GM03348 (cell line): ENCODE data around the gene EML6.

Source experiments
- DNase-seq: peaks from one replicate; pipeline ENCODE4 v3.0.0; 2012; ENCODE audit warnings: low spot score

The EML6 gene

DNA sequence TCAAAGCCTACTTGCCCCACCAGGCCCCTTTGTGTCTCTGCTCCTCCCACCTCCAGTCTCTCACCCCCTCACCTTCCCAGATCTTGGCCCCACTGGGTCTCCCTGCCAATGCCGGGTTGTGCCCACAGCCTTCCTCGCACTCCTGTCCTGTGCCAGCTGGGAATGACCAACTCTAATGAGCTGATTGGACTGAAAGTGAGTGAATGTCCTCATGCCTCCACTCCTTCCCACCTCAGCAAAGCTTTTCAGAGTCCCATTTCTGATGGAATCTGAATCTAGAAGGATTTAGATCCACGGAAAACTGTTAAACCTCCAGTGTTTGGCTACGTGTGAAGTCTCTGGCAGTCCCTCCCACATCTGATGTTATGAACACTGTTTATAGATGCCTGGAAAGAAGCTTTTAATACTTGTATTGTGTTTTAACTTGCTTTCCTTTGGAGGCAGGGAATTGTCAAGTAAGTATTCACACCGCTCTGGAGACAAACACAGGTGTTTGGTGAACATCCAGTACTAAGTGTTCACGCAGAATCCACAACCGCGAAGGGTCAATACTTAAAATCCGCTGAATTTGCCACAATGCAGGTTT lies 222.9 kb downstream of the EML6 start:
- DNase-seq = no peak

DNA sequence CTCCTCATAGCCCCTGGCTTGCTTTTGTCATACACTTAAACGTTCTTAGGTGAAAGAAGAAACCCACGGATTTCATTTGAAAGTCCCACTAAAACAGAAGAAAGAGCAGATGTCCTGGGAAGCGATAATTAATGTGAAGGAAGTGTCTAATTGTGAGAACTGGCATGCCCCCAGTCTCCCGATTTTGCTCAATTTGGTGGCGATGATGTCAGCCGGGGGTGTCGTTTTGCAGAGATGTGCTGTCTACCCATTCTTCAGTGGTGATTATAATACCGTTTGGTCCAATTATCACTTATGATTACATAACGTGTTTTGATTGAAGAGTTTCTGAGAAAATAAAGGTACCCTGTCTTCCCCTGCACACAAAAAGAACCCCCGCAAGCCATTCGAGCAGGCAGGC lies 223.7 kb downstream of the EML6 start:
- no peak for DNase-seq

DNA sequence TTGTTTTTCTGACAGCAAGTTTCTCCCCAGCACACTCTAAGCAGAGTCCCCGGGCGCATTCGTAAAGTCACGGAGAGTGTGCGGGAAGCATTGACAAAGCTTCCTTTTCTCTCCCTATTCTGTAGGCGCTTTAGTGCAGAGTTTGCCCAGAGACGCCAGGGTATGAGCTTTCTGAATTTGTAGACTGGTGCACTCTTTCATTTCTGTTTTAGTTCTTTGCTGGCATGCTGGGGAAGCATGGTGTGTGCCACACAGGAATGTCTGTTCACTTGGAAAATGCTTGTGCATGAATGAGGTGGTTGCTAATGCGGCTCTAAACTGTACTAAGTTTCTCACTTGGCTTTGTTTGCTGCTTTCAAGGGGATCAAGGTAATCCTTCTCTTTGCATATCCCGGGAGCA lies 224.2 kb downstream of the EML6 start:
- no peak for DNase-seq

DNA sequence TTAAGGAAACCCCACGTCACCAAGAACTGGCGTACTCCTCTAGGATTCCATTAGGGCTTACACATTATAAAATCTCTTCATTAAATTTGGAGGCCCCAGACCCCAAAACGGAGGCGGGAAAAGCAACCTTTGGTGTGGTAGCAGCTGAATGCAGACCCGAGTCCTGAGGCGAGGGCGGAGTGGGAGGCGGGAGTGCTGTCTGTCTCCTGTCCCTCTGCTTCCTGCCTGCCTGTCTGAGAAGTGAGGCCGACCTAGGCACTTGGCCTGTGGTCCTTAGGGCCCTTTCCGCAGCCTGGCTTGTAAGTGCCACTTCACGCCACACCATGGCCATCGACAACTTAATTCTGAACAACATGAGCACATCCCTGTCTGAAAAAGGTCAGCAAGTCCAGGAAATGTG lies 224.7 kb downstream of the EML6 start:
- no peak for DNase-seq

DNA sequence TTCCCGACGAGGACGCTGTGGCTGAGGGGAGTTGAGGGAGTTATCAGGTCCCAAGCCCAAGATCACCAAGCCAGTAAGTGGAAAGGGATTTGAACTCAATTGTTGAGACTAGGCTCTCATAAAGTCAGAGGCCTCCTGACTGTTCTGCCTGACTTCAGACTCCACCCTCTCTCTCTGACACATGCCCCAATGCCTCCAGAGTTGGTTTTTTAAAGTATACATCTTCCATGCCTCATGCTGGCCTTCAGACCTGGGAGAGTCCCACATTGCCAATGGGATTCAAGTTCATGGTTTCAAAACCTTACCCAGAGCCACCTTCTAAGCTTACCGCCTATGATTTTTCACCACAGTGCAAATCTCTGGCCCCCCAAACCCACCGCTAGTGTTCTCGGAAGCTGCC lies 226.0 kb downstream of the EML6 start:
- peak; percentile 14 for DNase-seq

DNA sequence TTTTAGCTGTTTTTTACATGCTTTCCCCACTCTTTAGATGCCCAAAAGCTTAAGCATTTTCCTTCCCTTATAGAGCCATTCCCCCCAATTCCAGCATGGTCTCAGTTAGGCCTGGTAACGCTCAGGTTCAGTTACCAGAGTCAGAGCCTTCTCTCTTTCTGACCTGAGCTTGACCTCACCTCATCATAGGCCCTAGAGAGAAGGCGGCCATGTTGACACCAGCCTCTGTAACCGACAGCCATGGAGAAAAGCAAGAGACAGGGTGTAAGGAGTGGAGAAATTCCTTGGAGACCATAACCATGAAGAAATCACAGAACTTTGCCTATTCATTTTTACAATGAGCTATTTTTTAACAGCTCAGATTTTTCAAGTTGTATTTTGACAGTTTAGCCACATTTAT lies 227.3 kb downstream of the EML6 start:
- DNase-seq = no peak

DNA sequence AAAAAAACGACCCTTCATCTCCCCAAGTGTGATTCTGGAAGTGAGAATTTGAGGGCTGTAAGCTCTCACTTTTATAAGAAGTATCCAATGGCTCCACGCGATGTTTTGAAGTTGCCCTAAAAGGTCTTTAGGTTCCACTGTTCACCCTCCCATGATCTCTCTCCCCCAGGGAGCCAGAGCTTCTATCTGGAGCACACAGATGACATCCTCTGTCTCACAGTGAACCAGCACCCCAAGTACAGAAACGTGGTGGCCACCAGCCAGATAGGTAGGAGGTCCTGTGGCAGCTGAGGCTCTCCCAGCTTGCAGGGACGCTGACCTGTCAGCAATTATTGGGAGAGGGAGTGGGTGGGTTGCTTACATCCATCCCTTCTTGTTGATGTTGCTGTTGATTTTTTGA lies 229.0 kb downstream of the EML6 start:
- DNase-seq = no peak

DNA sequence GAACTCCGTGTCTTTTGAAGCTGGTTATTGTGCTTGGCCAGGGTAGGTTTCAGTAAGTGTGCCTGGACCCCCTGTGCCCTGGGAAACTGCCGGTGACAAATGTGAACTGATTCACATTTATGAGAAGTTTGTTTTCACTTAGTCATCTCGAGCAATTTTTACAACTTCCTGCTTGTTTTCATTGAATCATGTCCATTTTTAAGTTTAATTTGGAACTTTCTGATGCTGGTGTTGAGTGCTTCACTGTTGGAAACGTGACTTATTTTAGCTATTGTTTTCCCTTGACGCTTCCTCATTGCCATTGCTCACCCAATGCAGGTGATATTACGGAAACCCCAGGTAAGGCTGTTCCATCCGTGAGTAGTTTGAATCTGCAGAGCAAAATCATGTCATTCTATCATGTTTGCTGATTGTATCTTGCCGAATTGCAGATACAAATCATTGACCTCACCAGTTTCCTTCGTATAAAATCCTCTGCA lies 229.6 kb downstream of the EML6 start:
- DNase-seq = peak; percentile 33

DNA sequence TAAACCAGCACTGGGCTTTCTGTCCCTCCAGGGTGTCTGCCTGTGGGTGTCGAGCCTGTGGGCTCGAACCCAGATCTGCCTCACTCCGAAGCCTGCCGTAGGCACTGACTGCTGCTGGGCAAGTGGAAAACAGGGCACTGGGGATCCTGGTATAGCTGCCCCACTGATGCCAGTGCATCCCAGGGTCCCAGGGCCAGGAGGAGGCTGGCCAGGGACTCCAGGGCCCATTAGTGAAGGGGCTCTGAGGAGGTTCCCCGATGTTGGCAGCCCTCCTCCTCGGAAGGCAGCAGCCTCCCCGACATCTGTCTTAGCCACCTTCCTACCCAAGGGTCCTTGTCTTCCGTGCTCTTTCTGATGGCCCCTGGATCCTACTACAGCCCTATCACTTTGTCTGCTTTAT lies 230.7 kb downstream of the EML6 start:
- DNase-seq = no peak

DNA sequence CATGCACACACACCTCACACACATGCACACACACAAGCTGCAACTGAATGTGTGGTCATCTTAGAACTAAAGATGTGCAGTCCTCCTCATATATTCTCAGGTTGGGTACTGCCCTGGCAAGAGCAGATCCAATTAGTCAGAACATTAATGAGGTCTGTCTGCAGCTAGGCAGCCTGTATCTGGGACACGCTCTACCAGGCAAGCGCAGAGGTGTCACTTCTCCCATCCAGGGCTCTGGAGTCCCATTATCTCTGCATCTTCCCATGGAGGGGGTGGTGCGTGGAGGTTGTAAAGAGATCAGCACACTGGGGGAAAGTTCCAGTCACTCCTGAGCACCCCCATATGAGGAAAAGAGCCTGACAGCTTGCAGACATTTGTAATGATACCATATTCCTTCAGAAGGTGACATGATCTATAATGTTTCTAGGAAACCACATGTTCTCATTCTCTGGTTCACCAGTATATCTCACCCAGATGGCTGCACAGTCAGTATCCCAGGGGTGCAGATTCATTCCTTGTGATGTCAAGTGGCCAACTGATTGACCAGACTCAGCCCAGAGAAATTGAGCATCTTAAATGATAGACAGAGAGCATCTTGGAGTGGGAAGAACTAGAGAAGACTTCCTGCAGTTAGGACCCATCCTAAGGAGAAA lies 231.4 kb downstream of the EML6 start:
- no peak for DNase-seq

DNA sequence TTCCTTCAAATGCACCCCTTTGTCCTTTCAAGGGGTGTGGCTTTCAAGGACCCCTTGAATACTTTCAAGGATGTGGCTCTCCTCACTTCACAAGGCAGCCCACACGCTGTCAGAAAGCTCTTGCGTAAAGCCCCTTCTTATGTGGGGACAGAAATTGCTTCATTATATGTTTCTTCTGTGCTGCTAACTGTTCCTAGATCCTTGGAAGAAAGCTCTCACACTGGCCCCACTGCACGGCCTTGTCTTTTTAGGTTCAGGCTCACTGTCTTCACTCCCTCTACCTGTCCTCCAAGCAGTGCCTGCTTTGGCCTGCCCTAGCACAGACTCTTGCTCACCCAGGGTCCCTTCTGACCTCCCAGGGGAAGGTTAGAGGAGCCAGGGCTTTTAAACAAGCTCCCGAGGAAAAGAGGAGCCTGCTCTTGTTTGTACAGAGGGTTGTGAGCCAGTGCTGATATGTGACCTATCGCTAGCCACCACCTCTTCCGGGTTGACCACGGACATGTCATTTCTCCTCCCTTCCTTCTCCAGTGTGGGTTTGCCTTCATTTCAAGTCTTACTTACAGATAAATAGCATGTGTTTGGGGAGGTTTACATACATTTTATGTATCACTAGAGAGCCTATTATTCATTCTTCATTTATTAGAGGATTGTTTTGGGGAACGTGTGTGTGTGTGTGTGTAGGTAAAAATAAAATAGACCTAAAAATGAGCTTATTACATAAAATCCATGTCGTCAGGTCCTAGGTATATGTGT lies 232.1 kb downstream of the EML6 start:
- no peak for DNase-seq

DNA sequence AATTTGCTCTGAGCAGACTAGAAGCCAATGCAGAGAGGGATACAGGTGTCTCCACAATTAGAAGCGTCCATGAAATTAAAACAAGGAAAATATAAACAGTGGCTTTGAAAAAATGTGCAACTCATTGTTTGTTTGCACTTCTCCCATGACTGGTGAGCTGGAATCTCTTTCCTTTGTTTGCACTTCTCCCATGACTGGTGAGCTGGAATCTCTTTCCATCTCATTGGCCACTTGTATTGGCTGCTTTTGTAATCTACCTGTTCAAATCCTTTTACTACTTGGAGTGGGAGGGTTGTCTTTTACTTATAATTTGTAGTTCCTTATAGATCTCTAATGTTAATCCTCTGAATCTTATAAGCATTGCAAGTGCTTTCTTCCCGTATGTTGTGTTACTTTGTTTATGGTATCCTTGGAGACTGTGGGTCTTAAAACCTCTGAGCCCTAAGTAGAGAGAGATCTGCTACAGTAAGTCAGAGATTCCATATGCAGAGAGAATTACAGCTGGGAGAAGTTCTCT lies 232.7 kb downstream of the EML6 start:
- DNase-seq = no peak

DNA sequence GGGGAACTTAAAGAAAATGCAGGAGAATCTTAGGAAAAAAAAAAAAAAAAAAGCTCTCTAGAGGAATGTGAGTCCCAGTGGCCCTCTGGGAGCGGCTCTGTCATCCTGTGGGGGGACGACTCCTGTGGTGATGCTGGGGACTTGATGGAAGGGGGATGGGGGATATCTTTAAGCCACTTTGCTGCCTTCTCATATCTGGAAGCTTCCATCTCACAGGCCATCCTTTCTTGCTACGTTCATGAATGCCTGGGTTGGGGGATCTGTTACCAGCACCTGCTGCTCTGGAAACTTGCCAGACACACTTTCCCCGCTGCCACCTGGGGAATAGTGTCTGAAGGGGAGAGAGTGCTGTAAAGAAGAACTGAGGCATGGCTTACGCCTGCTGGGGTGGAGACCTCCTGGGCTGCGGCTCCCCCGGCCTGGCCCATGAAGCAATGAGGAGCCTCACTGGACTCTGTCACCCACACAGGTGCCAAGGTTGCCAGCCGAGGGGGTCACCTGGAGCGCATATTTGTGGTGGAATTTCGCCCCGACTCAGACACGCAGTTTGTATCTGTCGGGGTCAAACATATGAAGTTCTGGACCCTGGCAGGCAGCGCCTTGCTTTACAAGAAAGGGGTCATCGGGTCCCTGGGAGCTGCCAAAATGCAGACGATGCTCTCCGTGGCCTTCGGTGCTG lies 234.0 kb downstream of the EML6 start:
- no peak for DNase-seq

DNA sequence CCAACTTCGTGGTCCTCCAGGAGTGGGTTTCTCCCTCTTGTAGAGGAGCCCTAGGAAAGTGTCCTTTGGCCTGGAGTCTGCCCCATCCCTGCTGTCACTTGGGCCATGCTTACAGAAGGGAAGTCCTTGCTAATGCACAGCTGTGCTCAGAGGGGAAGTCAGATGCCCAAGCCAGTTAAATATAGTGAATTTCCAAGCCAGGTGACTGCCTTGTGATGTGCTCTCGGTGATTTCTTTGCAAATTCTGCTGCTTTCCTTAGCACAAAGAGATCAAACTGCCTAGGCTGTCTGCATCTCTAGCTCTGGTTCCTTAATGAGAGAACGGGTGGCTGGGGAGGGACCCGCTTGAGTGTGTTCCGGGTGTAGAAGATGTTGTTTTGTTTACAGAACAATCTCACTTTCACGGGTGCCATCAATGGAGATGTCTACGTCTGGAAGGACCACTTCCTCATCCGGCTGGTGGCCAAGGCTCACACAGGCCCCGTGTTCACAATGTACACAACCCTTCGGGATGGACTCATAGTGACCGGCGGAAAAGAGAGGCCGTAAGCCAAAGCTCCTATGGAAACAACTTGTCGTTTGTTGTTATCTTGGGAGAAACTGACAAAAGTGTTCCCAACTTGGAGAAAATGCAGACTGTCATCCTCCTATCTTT lies 235.4 kb downstream of the EML6 start:
- DNase-seq = no peak

DNA sequence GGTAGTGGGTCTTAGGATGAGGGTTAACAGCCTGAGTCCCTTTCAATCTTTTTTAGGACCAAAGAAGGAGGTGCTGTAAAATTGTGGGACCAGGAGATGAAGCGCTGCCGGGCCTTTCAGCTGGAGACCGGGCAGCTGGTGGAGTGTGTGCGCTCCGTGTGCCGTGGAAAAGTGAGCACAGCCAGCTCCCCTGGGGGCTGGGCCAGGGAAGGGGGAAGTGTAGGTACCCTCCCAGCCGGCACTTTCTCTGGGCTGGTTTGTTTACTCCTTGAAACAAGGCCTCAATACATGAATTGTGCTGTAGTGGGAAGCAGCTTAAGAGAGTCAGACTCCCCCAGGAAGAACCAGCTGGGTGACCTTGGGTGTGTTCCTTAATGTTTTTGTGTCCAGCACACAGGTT lies 236.7 kb downstream of the EML6 start:
- no peak for DNase-seq

DNA sequence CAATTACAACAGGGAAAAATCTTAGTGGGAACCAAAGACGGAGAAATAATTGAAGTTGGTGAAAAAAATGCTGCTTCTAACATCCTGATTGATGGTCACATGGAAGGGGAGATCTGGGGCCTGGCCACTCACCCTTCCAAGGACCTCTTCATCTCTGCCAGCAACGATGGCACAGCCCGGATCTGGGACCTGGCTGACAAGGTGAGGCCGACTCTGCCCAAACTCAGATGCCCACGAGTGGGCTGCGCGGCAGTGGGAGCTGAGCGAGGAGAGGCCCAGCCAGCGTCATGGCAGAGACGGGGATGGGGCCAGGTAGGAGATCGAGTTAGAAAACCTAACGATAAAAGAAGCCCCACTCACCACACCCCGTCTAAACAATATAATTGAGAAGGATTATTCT lies 239.0 kb downstream of the EML6 start:
- DNase-seq = no peak

DNA sequence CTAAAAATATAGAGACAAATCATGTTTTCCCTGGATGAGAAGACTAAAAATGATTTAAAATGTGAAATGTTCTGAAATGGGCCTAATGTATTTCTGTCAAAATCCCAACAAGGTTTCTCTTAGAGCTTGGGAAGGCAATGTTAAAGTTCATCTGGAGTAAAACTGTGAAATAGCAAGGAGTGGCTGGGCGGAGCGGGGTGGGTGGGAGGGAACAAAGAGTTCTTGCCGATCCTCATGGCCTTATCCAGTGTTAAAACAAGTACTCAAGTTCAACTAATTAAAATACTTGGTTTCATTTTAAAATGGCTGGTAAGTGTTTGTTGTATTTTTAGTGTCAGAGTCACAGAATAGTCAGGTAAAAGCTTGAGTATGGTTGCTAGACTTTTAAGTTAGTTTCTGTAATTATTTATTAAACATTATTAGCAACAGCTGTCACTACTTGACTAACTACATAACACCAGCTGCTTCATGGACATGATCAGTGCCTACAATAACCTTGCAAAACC lies 239.5 kb downstream of the EML6 start:
- DNase-seq = no peak

DNA sequence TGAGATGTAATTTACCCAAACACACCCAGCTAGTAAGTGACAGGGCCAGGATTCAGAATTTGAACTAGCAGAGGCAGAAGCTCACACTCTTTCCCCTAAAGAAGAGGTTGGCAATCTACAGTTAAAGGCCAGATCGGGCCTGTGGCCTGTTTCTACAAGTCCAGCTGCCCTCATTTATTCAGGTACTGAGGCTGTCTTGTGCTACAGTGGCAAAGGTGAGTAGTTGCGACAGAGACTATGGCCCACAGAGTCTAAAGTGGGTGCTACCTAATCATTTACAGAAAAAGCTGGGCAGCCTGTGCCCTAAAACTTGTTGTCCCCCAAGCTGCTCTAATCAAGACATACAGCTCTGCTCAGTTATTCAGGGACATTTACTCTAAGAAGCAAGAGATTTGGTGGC lies 240.0 kb downstream of the EML6 start:
- no peak for DNase-seq

DNA sequence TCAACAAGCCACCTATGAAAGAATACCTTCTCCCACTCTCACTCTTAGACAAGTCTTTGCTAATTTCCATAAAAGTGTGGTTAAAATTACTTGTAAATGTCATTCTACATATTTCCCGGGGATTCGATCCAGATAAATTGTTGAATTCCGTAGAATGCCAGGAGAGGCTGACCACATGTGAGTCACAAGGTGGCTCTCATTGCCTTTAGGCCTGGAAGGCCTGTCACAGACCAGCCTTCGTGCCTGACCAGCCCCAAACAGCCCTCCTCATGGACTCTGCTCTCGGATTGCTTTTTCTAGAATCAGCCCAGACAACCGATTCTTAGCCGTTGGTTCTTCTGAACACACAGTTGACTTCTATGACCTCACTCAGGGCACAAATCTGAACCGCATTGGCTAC lies 240.8 kb downstream of the EML6 start:
- no peak for DNase-seq

DNA sequence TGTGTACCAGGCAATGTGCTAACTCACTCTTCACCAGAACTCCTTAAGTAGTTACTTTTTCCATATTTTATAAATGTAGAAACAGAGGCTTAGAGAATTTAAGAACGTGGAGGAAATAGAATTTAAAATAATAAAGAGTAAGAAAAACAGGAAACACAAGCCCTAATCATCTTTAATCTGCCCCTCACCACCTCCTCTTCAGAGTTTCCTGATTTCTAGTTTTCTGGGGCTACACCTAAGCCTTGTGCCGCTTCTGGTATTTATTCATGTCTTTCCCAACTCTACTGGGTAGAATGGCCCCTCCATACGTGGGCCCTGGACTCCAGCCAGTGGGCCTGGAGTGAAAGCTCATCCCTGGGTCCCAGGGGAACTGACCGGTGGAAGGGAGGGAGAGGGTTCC lies 241.4 kb downstream of the EML6 start:
- DNase-seq = no peak

DNA sequence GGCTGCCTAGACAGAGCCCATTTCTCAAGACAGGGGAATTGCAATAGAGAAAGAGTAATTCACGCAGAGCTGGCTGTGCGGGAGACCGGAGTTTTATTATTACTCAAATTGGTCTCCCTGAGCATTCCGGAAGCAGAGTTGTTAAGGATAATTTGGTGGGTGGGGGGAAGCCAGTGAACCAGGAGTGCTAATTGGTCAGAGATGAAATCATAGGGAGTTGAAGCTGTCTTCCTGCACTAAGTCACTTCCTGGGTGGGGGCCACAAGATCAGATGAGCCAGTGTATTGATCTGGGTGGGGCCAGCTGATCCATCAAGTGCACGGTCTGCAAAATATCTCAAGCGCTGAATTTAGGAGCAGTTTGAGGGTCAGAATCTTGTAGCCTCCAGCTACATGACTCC lies 242.0 kb downstream of the EML6 start:
- no peak for DNase-seq
